Hepatocyte (in vitro differentiated cells): ENCODE results near the gene TEDC1. TPM values are rescaled to one million over a fixed set of nuclear protein-coding genes. Genes with fewer than 3 reads are reported as not detected.
A peak's percentile ranks its signal among the peaks of the same experiment; 100 is the strongest.

ENCODE experiments used
- DNase-seq: peaks from one replicate; pipeline ENCODE4 v3.0.0-alpha.2; 2016; ENCODE audit warnings: low spot score
- H2AFZ ChIP-seq: fragments of 200-600 bp; sonication (generic); 2 replicates; pipeline ENCODE4 v1.6.0; 2016; ENCODE audit warnings: antibody characterized with exemption, mild to moderate bottlenecking
- H3K27ac ChIP-seq: fragments of 200-600 bp; sonication (generic); 2 replicates; pipeline ENCODE4 v1.5.1; 2016; ENCODE audit warnings: mild to moderate bottlenecking
- H3K27me3 ChIP-seq: fragments of 200-600 bp; sonication (generic); 2 replicates; pipeline ENCODE4 v1.6.1; 2016
- H3K36me3 ChIP-seq: fragments of 200-600 bp; sonication (generic); replicated peaks from 2 replicates; pipeline ENCODE4 v1.5.1; 2016; ENCODE audit warnings: low read depth; ENCODE audit not compliant: insufficient read depth
- H3K4me1 ChIP-seq: fragments of 200-600 bp; sonication (generic); 2 replicates; pipeline ENCODE4 v1.5.1; 2016; ENCODE audit warnings: mild to moderate bottlenecking, moderate library complexity; ENCODE audit not compliant: insufficient read depth
- H3K4me2 ChIP-seq: fragments of 200-600 bp; sonication (generic); 2 replicates; pipeline ENCODE4 v1.6.0; 2016
- H3K4me3 ChIP-seq: fragments of 200-600 bp; sonication (generic); 2 replicates; pipeline ENCODE4 v1.5.1; 2016; ENCODE audit warnings: mild to moderate bottlenecking
- H3K79me2 ChIP-seq: fragments of 200-600 bp; sonication (generic); 2 replicates; pipeline ENCODE4 v1.6.0; 2017; ENCODE audit warnings: mild to moderate bottlenecking
- H3K9me2 ChIP-seq: fragments of 200-600 bp; sonication (generic); replicated peaks from 2 replicates; pipeline ENCODE4 v1.6.0; 2017; ENCODE audit warnings: mild to moderate bottlenecking; ENCODE audit not compliant: insufficient read depth
- H3K9me3 ChIP-seq: fragments of 200-600 bp; sonication (generic); 2 replicates; pipeline ENCODE4 v1.5.1; 2016; ENCODE audit warnings: low read depth, mild to moderate bottlenecking
- H4K20me1 ChIP-seq: fragments of 200-600 bp; sonication (generic); 2 replicates; pipeline ENCODE4 v1.6.0; 2016; ENCODE audit warnings: mild to moderate bottlenecking; ENCODE audit not compliant: insufficient read depth, poor library complexity, severe bottlenecking
- CTCF ChIP-seq: fragments of 200-600 bp; sonication (generic); IDR thresholded peaks from 2 replicates; pipeline ENCODE4 v1.5.1; 2016; ENCODE audit warnings: antibody characterized with exemption, mild to moderate bottlenecking; ENCODE audit not compliant: poor library complexity
- EZH2 ChIP-seq: fragments of 200-600 bp; sonication (generic); IDR thresholded peaks from 2 replicates; pipeline ENCODE4 v1.6.1; 2016; ENCODE audit warnings: antibody characterized with exemption, mild to moderate bottlenecking, borderline replicate concordance
- EZH2phosphoT487 ChIP-seq: fragments of 200-600 bp; sonication (generic); IDR thresholded peaks from one replicate; pipeline ENCODE4 v1.6.1; 2018; ENCODE audit warnings: antibody characterized with exemption, mild to moderate bottlenecking, low read depth, moderate library complexity; ENCODE audit not compliant: unreplicated experiment, severe bottlenecking
- WGBS: methylation state at CpG from one replicate; pipeline ENCODE4 v1.1.6; 2016; ENCODE audit warnings: low lambda C conversion rate; ENCODE audit errors: missing lambda C conversion rate; 5-methylcytosine and 5-hydroxymethylcytosine counted together
- polyA plus RNA-seq: library from polyadenylated mRNA; unstranded; fragments of >200 nt; fragmentation: Nextera tagmentation; extraction: Ambion mirVana; gene quantifications from 2 replicates; pipeline ENCODE4 v1.2.1, GENCODE V29; 2016
- total RNA-seq: library from RNA; depleted of rRNA; stranded (reverse); fragments of >200 nt; gene quantifications from 2 replicates; pipeline ENCODE4 v1.2.3, GENCODE V29; 2014

The TEDC1 gene
- total and polyA plus RNA-seq, 2 experiments from 2014 or later, result 3.9 to 4.9 TPM

- H3K27ac ChIP-seq, result no peak overlapping the region
- no peaks in the 10 kb centered on the region for H4K20me1 ChIP-seq
These were observed 43.1 kb upstream of the TEDC1 start for GRCh38 chr14:105447651-105448640.

GRCh38 chr14:105448706-105449111 lies 42.3 kb upstream of the TEDC1 start:
- WGBS, result 83% methylated on average over 10 of the region's 16 CpGs
- no peaks in the 10 kb centered on the region for H3K79me2 ChIP-seq
- no peak overlapping the region for H2AFZ ChIP-seq
- no peaks in the 10 kb centered on the region for H4K20me1 ChIP-seq
- no peak overlapping the region for H3K27ac ChIP-seq
- TF ChIP-seq EZH2phosphoT487 (no peak), EZH2 (no peak), CTCF (peak; percentile 53)
- H3K4me2 ChIP-seq, result no peak overlapping the region
- DNase-seq, result peak; percentile 63
- H3K4me3 ChIP-seq, result no peak overlapping the region
- H3K4me1 ChIP-seq, result no peaks in the 10 kb centered on the region
- H3K36me3 ChIP-seq, result no peaks in the 10 kb centered on the region
- H3K27me3 ChIP-seq, result no peaks in the 10 kb centered on the region
- H3K9me2 ChIP-seq, result no peaks in the 10 kb centered on the region
- no peaks in the 10 kb centered on the region for H3K9me3 ChIP-seq

More at GRCh38 chr14:105447651-105448640, 43.1 kb upstream of the TEDC1 start:
- Histone ChIP-seq H2AFZ (no peak overlapping the region), H3K36me3 (no peaks in the 10 kb centered on the region), H3K9me2 (no peaks in the 10 kb centered on the region), H3K4me3 (no peak overlapping the region), H3K4me1 (no peaks in the 10 kb centered on the region), H3K9me3 (no peaks in the 10 kb centered on the region), H3K79me2 (no peaks in the 10 kb centered on the region), H3K27me3 (no peaks in the 10 kb centered on the region), H3K4me2 (no peak overlapping the region)
- TF ChIP-seq EZH2, result no peak
- TF ChIP-seq EZH2phosphoT487, result no peak
- no peak for TF ChIP-seq CTCF
- 96% methylated on average over 31 of the region's 31 CpGs for WGBS
- DNase-seq, result no peak

GRCh38 chr14:105449276-105450122 lies 41.5 kb upstream of the TEDC1 start:
- Histone ChIP-seq H3K36me3 (no peaks in the 10 kb centered on the region), H4K20me1 (no peaks in the 10 kb centered on the region), H3K4me1 (no peaks in the 10 kb centered on the region), H2AFZ (no peak overlapping the region), H3K27me3 (no peaks in the 10 kb centered on the region), H3K4me2 (no peak overlapping the region), H3K9me3 (no peaks in the 10 kb centered on the region), H3K4me3 (no peak overlapping the region), H3K27ac (no peak overlapping the region), H3K79me2 (no peaks in the 10 kb centered on the region), H3K9me2 (no peaks in the 10 kb centered on the region)
- 98% methylated on average over 41 of the region's 47 CpGs for WGBS
- no peak for TF ChIP-seq EZH2
- TF ChIP-seq CTCF, result no peak
- TF ChIP-seq EZH2phosphoT487, result no peak
- DNase-seq, result no peak
